Mammary epithelial cell (primary cell): ENCODE data around the gene ABLIM3.

ENCODE experiments used
- CTCF ChIP-seq, 2 donors: IDR thresholded peaks in 1 of 2; conservative IDR thresholded peaks in 1 of 2; 2 replicates each; pipeline ENCODE4 v1.5.1; 2011 to 2012; ENCODE audit warnings: inconsistent platforms in 2 of 2, low read length in 2 of 2, mild to moderate bottlenecking in 2 of 2, control low read depth in 1 of 2, low read depth in 1 of 2; ENCODE audit not compliant: insufficient read depth in 1 of 2; ENCODE audit errors: extremely low read depth in 1 of 2
- EZH2 ChIP-seq: IDR thresholded peaks from 2 replicates; pipeline ENCODE4 v1.6.1; 2012; ENCODE audit warnings: low read length, inconsistent platforms, borderline replicate concordance

- TF ChIP-seq EZH2 = no peak
- no peak for TF ChIP-seq CTCF (conservative IDR thresholded peaks at IDR 0.05 in 1 of 2, IDR thresholded peaks at IDR 0.05 in 1 of 2; ENCODE audit: extremely low read depth in 1 of 2, insufficient read depth in 1 of 2, low read depth in 1 of 2, low read length in 2 of 2)
Observed at GRCh38 chr5:149172709-149173505, 31.6 kb downstream of the ABLIM3 start.
